Esophagus squamous epithelium (tissue), 5 donors: ENCODE results near the gene GRK6. TPM values are rescaled to one million over a fixed set of nuclear protein-coding genes. Genes with fewer than 3 reads are reported as not detected.

Source experiments
- DNase-seq: peaks from one replicate; lab custom pipeline; 2025; lab: John Stamatoyannopoulos, UW
- H3K27ac ChIP-seq, 4 donors: fragments of 200-600 bp; sonication (generic); one replicate each; pipeline ENCODE4 v1.5.1; 2016 to 2019; ENCODE audit warnings: mild to moderate bottlenecking in 1 of 4
- H3K27me3 ChIP-seq, 4 donors: fragments of 200-600 bp; sonication (generic); 1 replicate in 3 of 4; 2 replicates in 1 of 4; pipeline versions ENCODE4 v1.5.1 to v1.6.0; 2017 to 2021; ENCODE audit warnings: antibody characterized with exemption in 1 of 4
- H3K36me3 ChIP-seq, 3 donors: fragments of 200-600 bp; sonication (generic); one replicate each; pipeline ENCODE4 v1.5.1; 2016 to 2019
- H3K4me1 ChIP-seq, 3 donors: fragments of 200-600 bp; sonication (generic); one replicate each; pipeline ENCODE4 v1.5.1; 2017 to 2019
- H3K4me3 ChIP-seq, 4 donors: fragments of 200-600 bp; sonication (generic); 1 replicate in 3 of 4; 2 replicates in 1 of 4; pipeline ENCODE4 v1.5.1; 2016 to 2019; ENCODE audit warnings: mild to moderate bottlenecking in 2 of 4, moderate library complexity in 1 of 4
- H3K9me3 ChIP-seq, 3 donors: fragments of 200-600 bp; sonication (generic); one replicate each; pipeline ENCODE4 v1.5.1; 2016 to 2019
- CTCF ChIP-seq, 6 experiments: fragments of 450-650 bp in 4 of 6; fragments of 200-600 bp in 2 of 6; sonication (generic) in 2 of 6; IDR thresholded peaks; one replicate each; pipeline ENCODE4 v1.5.1; 2016 to 2019; ENCODE audit warnings: antibody characterized with exemption in 6 of 6, mild to moderate bottlenecking in 4 of 6, moderate library complexity in 4 of 6
- POLR2A ChIP-seq, 4 donors: fragments of 450-650 bp; IDR thresholded peaks; one replicate each; pipeline ENCODE4 v1.6.1; 2017; ENCODE audit warnings: antibody characterized with exemption in 4 of 4, mild to moderate bottlenecking in 4 of 4, moderate library complexity in 3 of 4
- WGBS, 2 donors: methylation state at CpG; one replicate each; pipeline ENCODE4 v1.1.5; 2018; 5-methylcytosine and 5-hydroxymethylcytosine counted together
- intact Hi-C: fragments of 100-400 bp; cut with DNase I; formaldehyde crosslinking; loops from one replicate; pipeline ENCODE4 v1.15.0; 2022
- total RNA-seq, 4 donors: library from RNA; depleted of rRNA; stranded (reverse); fragments of >200 nt; gene quantifications; one replicate each; pipeline ENCODE4 v1.1.0, GENCODE V29; 2016
- donor health status: DM: yes; HTN: yes; CAD: no.

The GRK6 gene
- total RNA-seq, 4 donors from 2014 or later = 24.6 to 39.7 (median 29.5) TPM

DNA sequence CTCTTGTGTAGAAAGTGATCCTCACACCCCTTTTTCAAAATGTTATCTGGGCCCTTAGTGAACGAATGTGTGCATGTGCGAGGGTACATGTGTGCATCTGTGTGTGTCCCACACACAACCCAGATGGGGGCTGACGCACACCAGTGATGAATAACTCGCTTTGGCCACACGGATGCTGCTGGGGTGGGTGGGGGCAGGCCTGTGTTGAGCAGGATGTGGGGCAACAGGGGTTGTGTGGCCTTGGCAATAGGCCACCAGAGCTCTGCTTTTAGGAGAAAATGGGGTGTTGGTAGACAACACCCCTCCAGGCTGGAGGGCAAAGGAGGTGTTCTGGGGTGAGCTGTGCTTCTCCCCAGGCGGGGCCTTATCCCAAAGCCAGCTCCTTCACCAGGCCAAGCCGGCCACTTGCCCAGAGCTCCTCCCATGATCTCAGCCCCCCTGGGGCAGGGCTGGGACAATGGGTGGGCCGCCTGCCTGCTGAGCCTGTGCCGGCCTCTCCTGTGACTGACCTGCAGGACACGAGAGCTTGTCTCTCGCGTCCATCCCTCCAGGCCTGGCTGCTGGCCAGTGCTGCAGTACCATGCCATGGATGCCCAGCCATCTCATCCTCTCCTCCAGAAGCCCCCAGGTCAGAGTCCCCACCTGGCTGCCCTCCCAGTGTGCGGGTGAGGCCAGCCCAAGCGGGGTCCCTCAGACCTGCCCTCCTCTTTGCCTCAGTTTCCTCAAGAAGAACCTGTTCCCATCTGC, 45.3 kb downstream of the GRK6 start:
- no peak for TF ChIP-seq POLR2A (IDR thresholded peaks at IDR 0.05)
- no peak for TF ChIP-seq CTCF (IDR thresholded peaks at IDR 0.05)
- intact Hi-C loops = no loop called here
- Histone ChIP-seq H3K4me1 (peaks cover 21 to 82% (median 26%) of the 10 kb centered on the region in 3 donors), H3K27me3 (no peaks in the 10 kb centered on the region), H3K36me3 (peaks cover 0 to 20% (median 2%) of the 10 kb centered on the region in 3 donors), H3K9me3 (no peaks in the 10 kb centered on the region), H3K4me3 (peak overlapping the region; percentile 47 to 81 (median 76)), H3K27ac (peak overlapping the region in 3 of 4 donors; percentile 64 to 91 (median 89))
- WGBS, 2 donors = 67% methylated on average over 9 of the region's 14 CpGs; no CpG with 5 or more reads in 1 of the 2 donors
- DNase-seq = no peak

DNA sequence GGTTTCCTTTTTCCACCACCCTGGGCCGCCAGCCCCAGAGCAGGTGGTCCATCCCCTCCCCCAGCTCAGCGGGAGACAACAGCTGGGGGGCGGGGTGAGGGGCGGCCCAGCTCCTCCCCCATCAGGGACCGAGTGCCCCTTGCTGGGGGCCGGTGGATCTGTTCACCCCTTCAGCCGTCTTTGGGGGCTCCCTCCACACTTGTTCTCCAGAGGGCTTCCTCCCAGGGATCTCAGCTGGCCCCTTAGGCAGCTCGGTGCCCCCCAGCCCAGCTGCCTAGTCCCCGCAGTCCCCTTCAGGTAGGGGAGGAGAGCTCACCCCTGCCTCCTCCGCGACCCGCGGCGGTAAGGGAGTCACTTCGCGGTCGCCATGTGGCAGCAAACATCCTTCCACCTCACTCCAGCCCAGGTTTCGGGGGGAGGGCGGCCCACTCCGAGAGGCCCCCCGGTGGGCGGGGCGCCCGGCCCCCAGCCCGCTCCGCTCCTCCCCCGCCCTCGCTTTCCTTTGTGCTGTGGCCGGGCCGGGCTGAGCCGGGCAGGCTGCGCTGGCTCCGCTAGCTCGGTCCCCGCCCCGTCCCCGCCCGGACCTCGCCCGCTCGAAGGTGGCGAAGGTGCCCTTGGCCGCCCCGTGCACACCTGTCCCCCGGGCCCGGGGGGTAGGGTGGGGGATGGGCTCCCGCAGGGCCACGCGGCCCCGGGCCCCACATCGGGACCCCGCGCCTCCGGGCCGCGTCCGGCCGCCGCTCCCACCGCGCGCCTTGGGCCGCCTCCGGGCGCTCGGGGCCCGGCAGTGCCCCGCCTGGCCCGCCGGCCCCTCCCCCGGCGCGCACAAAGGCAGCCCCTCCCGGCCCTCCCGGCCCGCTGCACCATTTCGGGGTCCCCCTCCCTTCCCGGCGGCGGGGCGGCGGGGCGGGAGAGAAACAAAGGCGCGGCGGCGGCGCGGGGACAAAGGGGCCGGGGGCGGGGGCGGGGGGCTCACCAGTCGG, 46.3 kb downstream of the GRK6 start:
- intact Hi-C loops = no loop called here
- Histone ChIP-seq H3K4me3 (peak overlapping the region; percentile 47 to 81 (median 76)), H3K4me1 (peaks cover 21 to 91% (median 26%) of the 10 kb centered on the region in 3 donors), H3K9me3 (no peaks in the 10 kb centered on the region), H3K27me3 (no peaks in the 10 kb centered on the region), H3K36me3 (peaks cover 0 to 11% (median 0%) of the 10 kb centered on the region in 3 donors), H3K27ac (peak overlapping the region; percentile 79 to 91 (median 84))
- TF ChIP-seq CTCF (IDR thresholded peaks at IDR 0.05) (no peak), POLR2A (IDR thresholded peaks at IDR 0.05) (peak in 1 of 4 donors; percentile 11)
- 0 to 6% methylated on average over 7 to 8 of the region's 93 CpGs for WGBS, 2 donors
- DNase-seq = no peak

GRCh38 chr5:177473443-177474001, 47.0 kb downstream of the GRK6 start, which contains the start of gene DBN1:
Gene DBN1, minus strand, starts transcription at chr5:177473634. Its CDS starts 113 bp downstream, at chr5:177473521.
- WGBS, 2 donors = 0 to 10% methylated on average over 4 to 9 of the region's 69 CpGs
- Histone ChIP-seq H3K4me3 (peak within 1 kb of the TSS; percentile 47 to 81 (median 76)), H3K4me1 (peaks cover 26 to 96% (median 27%) of the 10 kb centered on the region in 3 donors), H3K9me3 (no peaks in the 10 kb centered on the region), H3K27ac (peak within 1 kb of the TSS; percentile 79 to 91 (median 84)), H3K27me3 (no peaks in the 10 kb centered on the region), H3K36me3 (peaks cover 0 to 3% (median 0%) of the 10 kb centered on the region in 3 donors)
- intact Hi-C loops = no loop called here
- no peak for DNase-seq
- no peak for TF ChIP-seq CTCF (IDR thresholded peaks at IDR 0.05)
- TF ChIP-seq POLR2A (IDR thresholded peaks at IDR 0.05) = peak in 1 of 4 donors; percentile 14

DNA sequence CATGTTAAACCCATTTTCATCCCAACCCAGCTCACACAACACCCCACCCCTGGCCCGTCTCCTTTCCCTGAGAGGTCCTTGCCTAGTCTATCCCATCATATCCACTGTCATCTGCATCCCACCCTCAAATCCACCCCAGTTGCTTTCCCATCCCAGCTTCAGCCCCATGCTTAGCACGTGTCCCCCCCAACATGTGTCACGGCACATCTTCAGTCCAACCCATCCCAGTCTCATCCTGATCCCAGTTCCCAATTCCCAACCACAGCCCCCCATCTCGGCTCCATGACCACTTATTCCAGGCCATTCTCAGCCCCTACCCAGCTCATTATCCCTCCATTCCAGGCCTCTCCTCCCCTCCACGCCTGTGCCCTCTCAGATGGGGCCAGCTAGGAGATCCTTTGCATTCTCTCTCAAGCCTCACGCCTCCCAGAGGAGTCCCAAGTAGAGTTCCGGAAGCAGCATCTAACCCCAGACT, 47.6 kb downstream of the GRK6 start:
- TF ChIP-seq CTCF (IDR thresholded peaks at IDR 0.05) (no peak), POLR2A (IDR thresholded peaks at IDR 0.05) (no peak)
- intact Hi-C loops = no loop called here
- DNase-seq = no peak
- Histone ChIP-seq H3K9me3 (no peaks in the 10 kb centered on the region), H3K4me3 (peak overlapping the region in 3 of 4 donors; percentile 47 to 81 (median 81)), H3K36me3 (no peaks in the 10 kb centered on the region), H3K27ac (peak overlapping the region; percentile 79 to 91 (median 84)), H3K4me1 (peaks cover 31 to 96% (median 32%) of the 10 kb centered on the region in 3 donors), H3K27me3 (no peaks in the 10 kb centered on the region)
- WGBS, 2 donors = 51 to 52% methylated on average over 5 to 6 of the region's 7 CpGs
